ENCODE data around the gene DDC. TPM values are rescaled to one million over a fixed set of nuclear protein-coding genes. Genes with fewer than 3 reads are reported as not detected.

Gene DDC
- total and polyA plus RNA-seq, 10 donors, result 0.03 to 0.55 (median 0.29) TPM; not detected in 4

- H3K36me3 ChIP-seq, result no peaks in the 10 kb centered on the region
- H3K4me3 ChIP-seq, result no peak overlapping the region
- intact Hi-C loops (cut with DNase I; ENCODE audit: low total_unique reads), result no loop called here
- TF ChIP-seq CTCF (IDR thresholded peaks at IDR 0.05 in 8 of 11, conservative IDR thresholded peaks at IDR 0.05 in 3 of 11) (no peak), POLR2A (IDR thresholded peaks at IDR 0.05) (no peak), POLR2AphosphoS5 (IDR thresholded peaks at IDR 0.05) (no peak)
- no peaks in the 10 kb centered on the region for H3K27me3 ChIP-seq (replicated peaks in 1 of 7)
- no peaks in the 10 kb centered on the region for H3K9me3 ChIP-seq
- no peak for DNase-seq
- H3K4me1 ChIP-seq, result peaks cover 31 to 100% (median 90%) of the 10 kb centered on the region in 6 donors
- 67 to 89% (median 75%) methylated on average over 6 of the region's 6 CpGs for WGBS, 5 donors
- peak overlapping the region; percentile 36 to 89 (median 75) for H3K27ac ChIP-seq
Measured at GRCh38 chr7:50411332-50411731, 153.9 kb downstream of the DDC start.

DNA sequence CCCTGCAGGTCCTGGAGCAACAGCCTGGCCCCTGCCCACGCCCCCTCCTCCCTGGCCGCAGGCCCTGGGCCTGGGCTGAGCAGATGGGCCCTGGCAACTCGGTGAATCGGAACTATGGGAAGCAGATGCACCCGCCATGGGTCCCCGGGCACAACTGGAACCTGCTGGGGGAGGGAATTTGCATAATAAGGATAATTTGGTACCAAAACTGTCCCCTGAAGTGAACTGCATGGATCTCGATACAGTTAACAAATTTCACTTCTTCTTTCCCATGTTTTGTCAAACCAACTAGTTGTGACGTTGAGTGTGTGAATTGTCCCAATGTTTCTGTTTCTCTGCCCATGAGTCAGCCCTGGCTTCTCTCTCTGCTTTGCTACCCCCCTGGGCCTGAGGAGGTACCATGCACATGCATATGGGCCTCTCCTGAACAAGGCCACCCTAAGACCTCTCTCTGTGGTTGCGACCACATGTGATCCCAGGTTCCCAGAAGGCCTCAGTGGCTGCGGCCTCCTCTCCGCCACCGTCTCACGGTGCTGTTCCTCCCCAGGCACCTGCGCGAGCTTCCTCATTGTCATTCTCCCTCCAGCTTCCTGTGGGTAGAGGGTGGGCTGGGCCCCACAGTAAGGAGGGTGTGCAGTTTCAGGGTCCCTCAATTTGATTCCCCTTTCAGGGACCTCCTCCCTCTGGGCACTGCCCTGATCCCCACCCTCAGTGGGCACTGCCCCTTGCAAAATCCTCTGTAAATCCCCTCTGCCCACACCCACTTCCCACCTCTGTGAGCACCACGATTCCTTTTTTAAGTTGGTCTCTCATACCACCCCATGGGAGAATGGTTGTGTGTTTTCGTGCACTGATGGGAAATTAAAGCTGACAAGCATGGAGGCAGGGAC lies 155.1 kb downstream of the DDC start:
- intact Hi-C loops (cut with DNase I; ENCODE audit: low total_unique reads), result no loop called here

More for the DNA sequence above, 155.1 kb downstream of the DDC start:
- Histone ChIP-seq H3K27me3 (replicated peaks in 1 of 7) (no peaks in the 10 kb centered on the region), H3K4me1 (peaks cover 36 to 100% (median 90%) of the 10 kb centered on the region in 6 donors), H3K9me3 (no peaks in the 10 kb centered on the region), H3K27ac (peak overlapping the region; percentile 53 to 89 (median 75)), H3K4me3 (no peak overlapping the region), H3K36me3 (peaks cover 0 to 3% (median 0%) of the 10 kb centered on the region in 6 donors)
- DNase-seq, result peak; percentile 87
- TF ChIP-seq POLR2A (IDR thresholded peaks at IDR 0.05) (no peak), CTCF (IDR thresholded peaks at IDR 0.05 in 8 of 11, conservative IDR thresholded peaks at IDR 0.05 in 3 of 11) (no peak), POLR2AphosphoS5 (IDR thresholded peaks at IDR 0.05) (peak; percentile 68 to 85 (median 79))
- WGBS, 5 donors, result 40 to 60% (median 48%) methylated on average over 17 of the region's 17 CpGs

Small RNAs within 50 kb of the gene (small RNA-seq; reads per million reads assigned to genes)
- 0 reads per million in 4 donors for gene RNU6-1091P

Other genes with a start within 250 kb of the DDC start
- 10 to 100 TPM in 5 of 7 donors, 1 to 10 TPM in 2; 8.6 to 22.5 (median 14.4) TPM for gene FIGNL1, start 115.1 kb downstream of the DDC start, total RNA-seq
- 1 to 10 TPM; 5.0 to 9.3 (median 6.4) TPM for gene FIGNL1, start 115.1 kb downstream of the DDC start, polyA plus RNA-seq
- 100 to 1,000 TPM in 6 of 7 donors, 10 to 100 TPM in 1; 80.4 to 159 (median 130) TPM for gene GRB10, start 217.5 kb upstream of the DDC start, total RNA-seq
- 10 to 100 TPM; 11.3 to 31.1 (median 23.2) TPM for gene GRB10, start 217.5 kb upstream of the DDC start, polyA plus RNA-seq